Measurements from ENCODE around the gene SNRNP40.
"Not testable (repeated sequence)": the region's sequence is repeated elsewhere in the genome, so short reads cannot be mapped to it uniquely, and the experiment has no call there.

The SNRNP40 gene

GRCh38 chr1:31296486-31297276, at the start of gene SNRNP40, which contains the start of gene ZCCHC17:
SNRNP40 (minus strand) TSS chr1:31296788; CDS start chr1:31296751, 37 bp downstream.
ZCCHC17 (plus strand) TSS chr1:31297032; CDS start chr1:31310099, 13,067 bp downstream.
- DNase-seq = peak; percentile 99

GRCh38 chr1:31345635-31346034, 49.0 kb upstream of the SNRNP40 start:
- no peak for DNase-seq

GRCh38 chr1:31344503-31344902, 47.9 kb upstream of the SNRNP40 start:
- DNase-seq = no peak

- no peak for DNase-seq
These were observed 40.3 kb upstream of the SNRNP40 start for GRCh38 chr1:31336687-31337467.

GRCh38 chr1:31335007-31335406, 38.4 kb upstream of the SNRNP40 start:
- DNase-seq = peak; percentile 9

GRCh38 chr1:31327381-31327780, 30.8 kb upstream of the SNRNP40 start:
- DNase-seq = no peak

GRCh38 chr1:31326461-31326860, 29.9 kb upstream of the SNRNP40 start:
- no peak for DNase-seq

GRCh38 chr1:31324992-31325391, 28.4 kb upstream of the SNRNP40 start:
- DNase-seq = no peak

GRCh38 chr1:31324093-31324492, 27.5 kb upstream of the SNRNP40 start:
- DNase-seq = no peak

GRCh38 chr1:31318146-31318545, 21.6 kb upstream of the SNRNP40 start:
- DNase-seq = no peak

- no peak for DNase-seq
These were observed 19.3 kb upstream of the SNRNP40 start for GRCh38 chr1:31315902-31316301.

- no peak for DNase-seq
These were observed 13.6 kb upstream of the SNRNP40 start for GRCh38 chr1:31310198-31310597.

- DNase-seq = no peak
These were observed 11.4 kb upstream of the SNRNP40 start for GRCh38 chr1:31308036-31308435.

GRCh38 chr1:31306278-31306677, 9.7 kb upstream of the SNRNP40 start:
- no peak for DNase-seq

GRCh38 chr1:31302709-31303441, 6.3 kb upstream of the SNRNP40 start:
- DNase-seq = no peak

- DNase-seq = no peak
These were observed 3.6 kb upstream of the SNRNP40 start for GRCh38 chr1:31300193-31300592.

- DNase-seq = no peak
These were observed 2.8 kb upstream of the SNRNP40 start for GRCh38 chr1:31299365-31299764.

GRCh38 chr1:31297277-31298247, 974 bp upstream of the SNRNP40 start:
- peak; percentile 22 for DNase-seq

- no peak for DNase-seq
These were observed 608 bp downstream of the SNRNP40 start for GRCh38 chr1:31295874-31296485.

GRCh38 chr1:31289021-31289420, 7.6 kb downstream of the SNRNP40 start:
- no peak for DNase-seq

- not testable (repeated sequence) for DNase-seq
These were observed 8.8 kb downstream of the SNRNP40 start for GRCh38 chr1:31287791-31288190.

GRCh38 chr1:31282426-31282825, 14.2 kb downstream of the SNRNP40 start:
- DNase-seq = not testable (repeated sequence)
